A673 (cell line): Measurements from ENCODE around the gene SESN1. TPM values are rescaled to one million over a fixed set of nuclear protein-coding genes. Genes with fewer than 3 reads are reported as not detected.

Experiments used
- BruUV-seq: library from RNA; stranded (reverse); fragments of 400-500 nt; replicated peaks from 2 replicates; lab custom pipeline; 2021; lab: Mats Ljungman, UMichigan
- CTCF ChIA-PET: fragments of 300-600 bp; sonication (Branson Sonifier 250); formaldehyde crosslinking; loops from one replicate; lab custom pipeline; 2022; ENCODE audit warnings: antibody characterized with exemption; lab: Charles Lee
- POLR2A ChIA-PET: fragments of 300-600 bp; sonication (Branson Sonifier 250); formaldehyde crosslinking; loops from one replicate; lab custom pipeline; 2022; ENCODE audit warnings: antibody characterized with exemption; ENCODE audit not compliant: low non-redundant PET; lab: Charles Lee
- DNase-seq: peaks from one replicate; pipeline ENCODE4 v3.0.0-alpha.2; 2015; ENCODE audit warnings: low spot score
- H3K27ac ChIP-seq: fragments of 200-600 bp; sonication (generic); 2 replicates; pipeline ENCODE4 v1.5.1; 2016; ENCODE audit warnings: mixed run types, low read depth, mild to moderate bottlenecking, mixed read lengths, antibody characterized with exemption, low read length; ENCODE audit not compliant: poor library complexity, severe bottlenecking
- H3K27me3 ChIP-seq: fragments of 200-600 bp; sonication (generic); replicated peaks from 2 replicates; pipeline ENCODE4 v1.6.1; 2017; ENCODE audit warnings: mixed run types, low read depth, mild to moderate bottlenecking, mixed read lengths, antibody characterized with exemption, low read length; ENCODE audit not compliant: insufficient read depth, poor library complexity
- H3K36me3 ChIP-seq: fragments of 200-600 bp; sonication (generic); 2 replicates; pipeline ENCODE4 v1.6.1; 2016; ENCODE audit warnings: mixed run types, mild to moderate bottlenecking, mixed read lengths, antibody characterized with exemption, low read length; ENCODE audit not compliant: insufficient read depth, poor library complexity, severe bottlenecking
- H3K4me1 ChIP-seq: fragments of 200-600 bp; sonication (generic); 2 replicates; pipeline ENCODE4 v1.6.1; 2017; ENCODE audit warnings: mixed run types, mild to moderate bottlenecking, mixed read lengths, antibody characterized with exemption, low read length; ENCODE audit not compliant: insufficient read depth, poor library complexity, severe bottlenecking
- H3K4me3 ChIP-seq: fragments of 200-600 bp; sonication (generic); 2 replicates; pipeline ENCODE4 v1.5.1; 2016; ENCODE audit warnings: low read depth, mixed run types, mild to moderate bottlenecking, mixed read lengths, low read length; ENCODE audit not compliant: poor library complexity, severe bottlenecking
- H3K9me3 ChIP-seq: fragments of 200-600 bp; sonication (generic); 2 replicates; pipeline ENCODE4 v1.6.1; 2016; ENCODE audit warnings: mixed run types, low read depth, mild to moderate bottlenecking, mixed read lengths, antibody characterized with exemption, low read length; ENCODE audit not compliant: poor library complexity, severe bottlenecking
- CTCF ChIP-seq: fragments of 300-800, 200-600 bp; sonication (generic); conservative IDR thresholded peaks from 2 replicates; pipeline ENCODE4 v1.5.1; 2017; ENCODE audit warnings: low read depth, mild to moderate bottlenecking, antibody characterized with exemption, low read length, moderate library complexity, mixed read lengths
- EZH2 ChIP-seq: fragments of 200-600 bp; sonication (generic); IDR thresholded peaks from 2 replicates; pipeline ENCODE4 v1.6.1; 2017; ENCODE audit warnings: borderline replicate concordance, low read depth, mild to moderate bottlenecking, mixed read lengths, antibody characterized with exemption, low read length; ENCODE audit not compliant: poor library complexity, severe bottlenecking
- intact Hi-C: fragments of 100-400 bp; cut with micrococcal nuclease; formaldehyde crosslinking; loops from one replicate; pipeline ENCODE4 v1.10.0; 2022; ENCODE audit not compliant: unreplicated experiment
- total RNA-seq: library from RNA; stranded (reverse); gene quantifications from 2 replicates; pipeline ENCODE4 v1.2.3, GENCODE V29; 2021

SESN1 gene
- total RNA-seq, 1 experiment from 2014 or later, result 4.1 TPM

- BruUV-seq, result no TSS peak
- ChIA-PET POLR2A (no interaction called here), CTCF (no interaction called here)
- TF ChIP-seq CTCF (no peak), EZH2 (no peak)
- intact Hi-C loops, result no loop called here
- Histone ChIP-seq H3K4me1 (no peaks in the 10 kb centered on the region), H3K9me3 (no peaks in the 10 kb centered on the region), H3K36me3 (no peaks in the 10 kb centered on the region), H3K4me3 (no peak overlapping the region), H3K27ac (no peak overlapping the region), H3K27me3 (no peaks in the 10 kb centered on the region)
- no peak for DNase-seq
Measured at GRCh38 chr6:109013656-109014305, 80.9 kb downstream of the SESN1 start.

- TF ChIP-seq EZH2, result no peak
- no peak for TF ChIP-seq CTCF
- Histone ChIP-seq H3K36me3 (no peaks in the 10 kb centered on the region), H3K9me3 (no peaks in the 10 kb centered on the region), H3K27ac (no peak overlapping the region), H3K27me3 (no peaks in the 10 kb centered on the region), H3K4me1 (no peaks in the 10 kb centered on the region), H3K4me3 (no peak overlapping the region)
- ChIA-PET POLR2A (no interaction called here), CTCF (interaction anchor here (0.6 kb wide), 1 partner anchor 452 kb away, joined by 4 read pairs; no protein-coding TSS in a partner anchor)
- intact Hi-C loops, result no loop called here
- DNase-seq, result no peak
- no TSS peak for BruUV-seq
Measured at GRCh38 chr6:109010705-109011102, 83.9 kb downstream of the SESN1 start.

GRCh38 chr6:109009962-109010704 lies 84.5 kb downstream of the SESN1 start:
- ChIA-PET POLR2A (no interaction called here), CTCF (no interaction called here)
- no peak overlapping the region for H3K27ac ChIP-seq
- H3K27me3 ChIP-seq, result no peaks in the 10 kb centered on the region
- no peak for DNase-seq
- intact Hi-C loops, result no loop called here
- TF ChIP-seq CTCF, result no peak
- TF ChIP-seq EZH2, result no peak
- H3K36me3 ChIP-seq, result no peaks in the 10 kb centered on the region
- no TSS peak for BruUV-seq
- H3K4me3 ChIP-seq, result peak overlapping the region; percentile 70
- H3K4me1 ChIP-seq, result no peaks in the 10 kb centered on the region
- no peaks in the 10 kb centered on the region for H3K9me3 ChIP-seq
